Measurements from ENCODE around the gene CDRT15. TPM values are rescaled to one million over a fixed set of nuclear protein-coding genes. Genes with fewer than 3 reads are reported as not detected.
"Not testable (repeated sequence)": the region's sequence is repeated elsewhere in the genome, so short reads cannot be mapped to it uniquely, and the experiment has no call there.

The CDRT15 gene
- total and polyA plus RNA-seq, 8 donors, result not detected

GRCh38 chr17:14231187-14231586 lies 5.5 kb downstream of the CDRT15 start:
- ATAC-seq; H3K4me1 ChIP-seq; DNase-seq; H3K9me3 ChIP-seq; H3K27me3 ChIP-seq; H3K36me3 ChIP-seq; H3K4me3 ChIP-seq; intact Hi-C loops (cut with DNase I); H3K27ac ChIP-seq: not testable (repeated sequence)
- 83 to 86% methylated on average over 4 of the region's 6 CpGs for WGBS, 2 donors
- peak; percentile 9 for FAIRE-seq

DNA sequence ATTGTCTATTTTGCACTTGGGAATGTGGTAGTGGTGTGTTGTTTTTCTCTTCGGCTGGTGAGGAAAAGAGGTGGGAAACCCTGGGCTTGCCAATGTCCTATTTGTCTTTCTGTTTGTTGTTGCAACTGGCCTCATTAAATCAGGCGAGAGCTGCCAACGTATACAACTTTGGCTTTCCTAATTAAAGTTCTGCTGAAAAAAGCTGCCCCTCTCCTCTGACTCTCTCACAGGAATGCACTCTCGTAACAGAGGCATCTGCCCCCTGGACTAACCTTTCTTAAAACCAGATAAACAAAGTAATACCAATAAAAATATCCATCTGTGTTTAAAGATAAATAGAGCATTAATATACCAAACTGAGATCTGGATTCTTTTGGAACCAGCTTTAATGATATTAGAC lies 7.8 kb downstream of the CDRT15 start:
- TF ChIP-seq, protein P1, sequence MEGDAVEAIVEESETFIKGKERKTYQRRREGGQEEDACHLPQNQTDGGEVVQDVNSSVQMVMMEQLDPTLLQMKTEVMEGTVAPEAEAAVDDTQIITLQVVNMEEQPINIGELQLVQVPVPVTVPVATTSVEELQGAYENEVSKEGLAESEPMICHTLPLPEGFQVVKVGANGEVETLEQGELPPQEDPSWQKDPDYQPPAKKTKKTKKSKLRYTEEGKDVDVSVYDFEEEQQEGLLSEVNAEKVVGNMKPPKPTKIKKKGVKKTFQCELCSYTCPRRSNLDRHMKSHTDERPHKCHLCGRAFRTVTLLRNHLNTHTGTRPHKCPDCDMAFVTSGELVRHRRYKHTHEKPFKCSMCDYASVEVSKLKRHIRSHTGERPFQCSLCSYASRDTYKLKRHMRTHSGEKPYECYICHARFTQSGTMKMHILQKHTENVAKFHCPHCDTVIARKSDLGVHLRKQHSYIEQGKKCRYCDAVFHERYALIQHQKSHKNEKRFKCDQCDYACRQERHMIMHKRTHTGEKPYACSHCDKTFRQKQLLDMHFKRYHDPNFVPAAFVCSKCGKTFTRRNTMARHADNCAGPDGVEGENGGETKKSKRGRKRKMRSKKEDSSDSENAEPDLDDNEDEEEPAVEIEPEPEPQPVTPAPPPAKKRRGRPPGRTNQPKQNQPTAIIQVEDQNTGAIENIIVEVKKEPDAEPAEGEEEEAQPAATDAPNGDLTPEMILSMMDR (IDR thresholded peaks at IDR 0.05), result no peak
- Histone ChIP-seq H3K27ac (no peak overlapping the region), H3K4me1 (no peaks in the 10 kb centered on the region), H3K9me3 (no peaks in the 10 kb centered on the region), H3K36me3 (no peaks in the 10 kb centered on the region), H3K27me3 (no peaks in the 10 kb centered on the region), H3K4me3 (no peak overlapping the region)
- intact Hi-C loops (cut with DNase I), result no loop called here
- 63 to 65% methylated on average over 4 of the region's 4 CpGs for WGBS, 2 donors
- DNase-seq (no peak), FAIRE-seq (no peak), ATAC-seq (no peak)

DNA sequence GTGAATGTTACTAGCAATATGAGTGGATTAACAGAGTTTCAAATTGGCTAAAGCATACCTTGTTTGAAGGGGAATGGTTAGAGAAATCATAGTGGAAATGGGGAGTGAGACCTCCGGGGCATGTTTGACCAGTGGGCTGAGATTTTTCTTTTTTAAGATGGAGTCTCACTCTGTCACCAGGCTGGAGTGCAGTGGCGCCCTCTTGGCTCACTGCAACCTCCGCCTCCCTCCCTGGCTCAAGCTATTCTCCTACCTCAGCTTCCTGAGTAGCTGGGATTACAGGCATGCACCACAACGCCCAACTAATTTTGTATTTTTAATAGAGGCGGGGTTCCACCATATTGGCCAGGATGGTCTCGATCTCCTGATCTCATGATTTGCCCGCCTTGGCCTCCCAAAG lies 9.6 kb downstream of the CDRT15 start:
- intact Hi-C loops (cut with DNase I), result no loop called here
- WGBS, 2 donors, result 84 to 91% methylated on average over 7 of the region's 7 CpGs
- no peak overlapping the region for H3K27ac ChIP-seq
- FAIRE-seq (no peak), ATAC-seq (no peak), DNase-seq (no peak)
- H3K9me3 ChIP-seq, result no peaks in the 10 kb centered on the region
- no peak overlapping the region for H3K4me3 ChIP-seq
- TF ChIP-seq, protein P1 (IDR thresholded peaks at IDR 0.05), result no peak
- no peaks in the 10 kb centered on the region for H3K4me1 ChIP-seq
- H3K36me3 ChIP-seq, result no peaks in the 10 kb centered on the region
- H3K27me3 ChIP-seq, result no peaks in the 10 kb centered on the region

- no peaks in the 10 kb centered on the region for H3K36me3 ChIP-seq
- H3K27me3 ChIP-seq, result no peaks in the 10 kb centered on the region
- no peak for DNase-seq
- TF ChIP-seq, protein P1 (IDR thresholded peaks at IDR 0.05), result no peak
- intact Hi-C loops (cut with DNase I), result no loop called here
- no peaks in the 10 kb centered on the region for H3K4me1 ChIP-seq
- no peak overlapping the region for H3K4me3 ChIP-seq
- no peak for FAIRE-seq
- H3K27ac ChIP-seq, result no peak overlapping the region
- WGBS, 2 donors, result 45 to 55% methylated on average over 10 of the region's 10 CpGs
- peak in 3 of 4 donors; percentile 29 to 71 (median 45) for ATAC-seq
- no peaks in the 10 kb centered on the region for H3K9me3 ChIP-seq
Measured at GRCh38 chr17:14225254-14225980, 11.2 kb downstream of the CDRT15 start.

DNA sequence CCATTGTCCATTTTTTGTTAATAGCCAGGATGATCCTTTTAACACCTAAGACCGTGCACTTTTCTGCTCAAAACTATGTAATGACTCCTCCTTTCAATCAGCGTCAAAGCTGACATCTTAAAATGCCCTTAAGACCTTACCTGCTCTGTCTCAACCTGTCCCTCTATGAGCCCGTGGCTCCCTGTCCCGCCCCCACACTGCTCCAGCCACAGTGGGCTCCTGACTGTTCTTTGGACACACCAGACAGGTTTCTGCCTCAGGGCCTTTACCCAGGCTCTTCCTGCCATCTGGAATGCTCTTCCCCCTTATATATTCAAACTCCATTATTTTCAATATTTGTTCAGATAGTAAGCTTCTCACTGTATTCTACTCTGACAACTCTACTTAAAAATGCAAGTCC lies 14.1 kb downstream of the CDRT15 start:
- DNase-seq (no peak), ATAC-seq (no peak), FAIRE-seq (no peak)
- intact Hi-C loops (cut with DNase I), result no loop called here
- H3K4me3 ChIP-seq, result no peak overlapping the region
- H3K27me3 ChIP-seq, result no peaks in the 10 kb centered on the region
- no peaks in the 10 kb centered on the region for H3K9me3 ChIP-seq
- H3K27ac ChIP-seq, result no peak overlapping the region
- WGBS, 2 donors, result 86 to 87% methylated on average over 4 of the region's 4 CpGs
- H3K36me3 ChIP-seq, result no peaks in the 10 kb centered on the region
- H3K4me1 ChIP-seq, result no peaks in the 10 kb centered on the region
- TF ChIP-seq, protein P1 (IDR thresholded peaks at IDR 0.05), result no peak
